ENCODE measurements around the gene CEP170B.
A peak's percentile ranks its signal among the peaks of the same experiment; 100 is the strongest.

CEP170B gene

DNA sequence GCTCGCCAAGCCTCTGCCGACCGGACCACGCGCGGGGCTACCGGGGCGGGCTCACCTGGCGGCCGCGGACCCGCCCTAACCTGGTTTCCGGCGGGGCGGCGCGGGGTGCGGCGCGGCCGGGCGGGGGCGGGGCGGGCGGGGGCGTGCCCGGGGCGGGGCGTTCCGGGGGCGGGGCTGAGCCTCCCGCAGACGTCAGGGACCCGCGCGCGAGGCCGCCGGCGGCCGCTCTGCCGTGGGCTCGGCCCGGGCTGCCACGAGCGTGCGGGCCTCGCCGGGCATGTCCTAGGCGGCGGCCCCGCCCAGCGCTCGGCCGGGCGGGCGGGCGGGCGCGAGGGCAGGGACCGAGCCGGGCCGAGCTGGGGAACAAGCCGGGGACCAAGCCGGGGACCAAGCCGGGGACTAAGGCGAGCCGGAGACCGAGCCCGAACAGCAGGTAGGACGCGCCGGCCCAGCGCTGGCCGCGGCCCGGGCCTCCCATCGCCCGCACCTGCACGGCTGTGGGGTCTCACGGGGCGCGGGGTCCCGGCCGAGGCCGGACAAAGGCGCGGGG is at the start of gene CEP170B:
TSS of gene CEP170B (plus strand) at position 188 of the 550 bp plus-strand sequence. CDS start 3,183 bp downstream, outside the sequence.
- TF ChIP-seq SUZ12 (IDR thresholded peaks at IDR 0.05; ENCODE audit: extremely low read depth, insufficient read depth, insufficient read length) = no peak
- no peak for TF ChIP-seq YY1 (IDR thresholded peaks at IDR 0.05; ENCODE audit: insufficient read depth, insufficient read length)
- no peak for TF ChIP-seq ZNF274 (IDR thresholded peaks at IDR 0.05; ENCODE audit: low read depth, low read length)
- no peak for DNase-seq (ENCODE audit: low read depth, low spot score)
- H3K36me3 ChIP-seq (ENCODE audit: insufficient read depth, insufficient read length, low read length) = peaks cover 18% of the 10 kb centered on the region
- peaks cover 16% of the 10 kb centered on the region for H3K4me1 ChIP-seq (ENCODE audit: insufficient read depth, insufficient read length)
- peak within 1 kb of the TSS; percentile 81 for H3K9ac ChIP-seq (ENCODE audit: insufficient read length, low read depth)
- H3K4me3 ChIP-seq (ENCODE audit: insufficient read length, low read depth) = peak within 1 kb of the TSS; percentile 65
- no peaks in the 10 kb centered on the region; the same call in 1 of the 2 replicates for H3K9me3 ChIP-seq (ENCODE audit: insufficient read depth, low read length)
- peaks cover 42% of the 10 kb centered on the region for H3K27me3 ChIP-seq (ENCODE audit: insufficient read depth, insufficient read length)

DNA sequence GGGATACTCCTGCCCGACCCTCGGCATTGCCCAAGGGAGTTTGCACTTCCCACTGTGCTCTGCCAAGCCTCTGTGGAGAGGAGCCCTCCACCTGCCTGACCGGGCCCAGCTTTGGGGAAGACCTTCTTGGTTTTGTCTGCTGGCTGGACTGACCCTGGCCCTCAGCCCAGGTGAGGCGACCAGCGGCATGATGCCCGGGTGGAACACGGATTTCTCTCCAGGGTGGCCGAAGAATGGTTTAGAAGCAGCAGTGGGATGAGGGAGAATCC is 48.5 kb upstream of the CEP170B start:
- no peak for DNase-seq (ENCODE audit: low read depth, low spot score)
- H3K4me3 ChIP-seq (ENCODE audit: insufficient read length, low read depth) = peak overlapping the region; percentile 89

DNA sequence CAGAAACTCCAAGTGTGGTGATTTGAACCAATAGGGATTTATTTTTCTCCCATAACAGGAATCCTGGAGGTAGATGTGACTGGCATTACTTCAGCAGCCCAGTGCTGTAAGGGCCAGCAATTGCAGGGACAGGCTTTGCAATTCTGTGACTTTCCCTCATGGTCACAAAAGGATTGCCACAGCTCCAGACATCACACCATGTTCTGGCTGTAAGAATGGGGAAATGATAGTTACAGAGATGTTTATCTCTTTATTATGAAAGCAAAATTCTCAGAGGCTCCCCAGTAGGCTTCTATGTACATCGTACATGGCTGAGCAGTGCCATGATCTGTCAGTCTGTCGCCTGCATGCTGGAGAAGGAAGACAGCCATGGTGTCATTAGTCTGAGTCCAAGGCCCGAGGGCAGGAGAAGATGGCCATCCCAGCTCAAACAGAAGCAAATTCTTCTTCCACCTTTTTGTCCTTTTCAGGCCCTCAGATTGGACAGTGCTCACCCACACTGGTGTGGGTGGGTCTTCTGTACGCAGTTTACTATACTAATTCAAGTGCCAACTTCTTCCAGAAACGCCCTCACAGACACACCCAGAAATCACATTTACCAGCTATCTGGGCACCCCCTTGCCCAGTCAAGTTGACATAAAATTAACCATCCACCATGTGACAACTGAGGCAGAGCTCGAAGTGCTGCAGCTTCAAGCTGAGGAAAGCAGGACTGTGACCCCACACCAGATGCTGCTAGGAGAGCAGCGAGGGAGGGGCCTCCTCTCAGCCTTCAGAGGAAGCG is 46.9 kb upstream of the CEP170B start:
- DNase-seq (ENCODE audit: low read depth, low spot score) = no peak
- TF ChIP-seq ZNF274 (IDR thresholded peaks at IDR 0.05; ENCODE audit: low read depth, low read length) = no peak
- no peak for TF ChIP-seq YY1 (IDR thresholded peaks at IDR 0.05; ENCODE audit: insufficient read depth, insufficient read length)
- no peak for TF ChIP-seq SUZ12 (IDR thresholded peaks at IDR 0.05; ENCODE audit: extremely low read depth, insufficient read depth, insufficient read length)
- H3K27me3 ChIP-seq (ENCODE audit: insufficient read depth, insufficient read length) = no peaks in the 10 kb centered on the region
- H3K9me3 ChIP-seq (ENCODE audit: insufficient read depth, low read length) = no peaks in the 10 kb centered on the region
- H3K4me1 ChIP-seq (ENCODE audit: insufficient read depth, insufficient read length) = peaks cover 11% of the 10 kb centered on the region
- H3K4me3 ChIP-seq (ENCODE audit: insufficient read length, low read depth) = no peak overlapping the region
- H3K9ac ChIP-seq (ENCODE audit: insufficient read length, low read depth) = no peak overlapping the region
- H3K36me3 ChIP-seq (ENCODE audit: insufficient read depth, insufficient read length, low read length) = peaks cover 5% of the 10 kb centered on the region

More for the DNA sequence above, 48.5 kb upstream of the CEP170B start:
- Histone ChIP-seq H3K9ac (ENCODE audit: insufficient read length, low read depth) (peak overlapping the region; percentile 99), H3K4me1 (ENCODE audit: insufficient read depth, insufficient read length) (peaks cover 8% of the 10 kb centered on the region), H3K9me3 (ENCODE audit: insufficient read depth, low read length) (no peaks in the 10 kb centered on the region), H3K36me3 (ENCODE audit: insufficient read depth, insufficient read length, low read length) (peaks cover 5% of the 10 kb centered on the region), H3K27me3 (ENCODE audit: insufficient read depth, insufficient read length) (no peaks in the 10 kb centered on the region)
- TF ChIP-seq ZNF274 (IDR thresholded peaks at IDR 0.05; ENCODE audit: low read depth, low read length) = no peak
- TF ChIP-seq YY1 (IDR thresholded peaks at IDR 0.05; ENCODE audit: insufficient read depth, insufficient read length) = no peak
- no peak for TF ChIP-seq SUZ12 (IDR thresholded peaks at IDR 0.05; ENCODE audit: extremely low read depth, insufficient read depth, insufficient read length)

DNA sequence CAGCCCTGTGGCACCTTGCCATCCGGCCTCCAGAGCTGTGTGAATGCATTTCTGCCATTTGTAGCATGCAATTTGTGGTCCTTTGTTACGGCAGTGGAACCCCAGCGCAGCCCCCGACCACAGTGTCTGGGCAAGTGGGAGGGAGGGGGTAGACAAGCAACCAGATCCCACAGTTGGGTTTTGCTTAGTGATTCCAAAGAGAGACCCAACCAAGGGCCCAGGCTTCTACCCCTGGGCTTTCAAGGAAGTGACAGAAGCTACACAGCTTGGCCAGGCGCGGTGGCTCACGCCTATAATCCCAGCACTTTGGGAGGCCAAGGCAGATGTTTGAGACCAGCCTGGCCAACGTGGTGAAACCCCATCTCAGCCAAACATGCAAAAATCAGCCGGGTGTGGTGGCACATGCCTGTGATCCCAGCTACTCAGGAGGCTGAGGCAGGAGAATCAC is 46.3 kb upstream of the CEP170B start:
- Histone ChIP-seq H3K9me3 (ENCODE audit: insufficient read depth, low read length) (no peaks in the 10 kb centered on the region), H3K4me3 (ENCODE audit: insufficient read length, low read depth) (no peak overlapping the region), H3K27me3 (ENCODE audit: insufficient read depth, insufficient read length) (no peaks in the 10 kb centered on the region), H3K9ac (ENCODE audit: insufficient read length, low read depth) (no peak overlapping the region), H3K4me1 (ENCODE audit: insufficient read depth, insufficient read length) (peaks cover 11% of the 10 kb centered on the region), H3K36me3 (ENCODE audit: insufficient read depth, insufficient read length, low read length) (peaks cover 4% of the 10 kb centered on the region)
- no peak for DNase-seq (ENCODE audit: low read depth, low spot score)
- no peak for TF ChIP-seq SUZ12 (IDR thresholded peaks at IDR 0.05; ENCODE audit: extremely low read depth, insufficient read depth, insufficient read length)
- no peak for TF ChIP-seq YY1 (IDR thresholded peaks at IDR 0.05; ENCODE audit: insufficient read depth, insufficient read length)
- TF ChIP-seq ZNF274 (IDR thresholded peaks at IDR 0.05; ENCODE audit: low read depth, low read length) = no peak

DNA sequence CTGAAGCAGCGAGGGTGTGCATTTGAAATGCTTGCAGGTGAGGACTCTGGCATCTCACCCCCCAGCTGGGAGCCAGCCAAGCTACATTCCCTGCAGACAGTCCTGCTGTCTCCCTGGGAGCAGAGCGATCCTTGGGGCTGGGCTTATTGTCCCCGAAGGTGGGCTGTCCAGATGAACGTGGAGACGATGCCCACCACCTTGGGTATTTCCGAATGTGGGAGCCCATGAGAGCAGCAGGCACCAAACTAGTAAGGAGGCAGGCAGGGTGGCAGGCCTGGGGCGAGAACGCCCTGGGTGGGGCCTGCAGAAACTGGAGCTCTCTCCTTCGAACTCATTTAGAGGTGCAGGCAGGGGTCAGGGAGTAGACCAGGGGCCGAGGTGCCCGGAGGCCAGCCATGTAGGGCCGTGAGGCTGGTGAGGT is 45.7 kb upstream of the CEP170B start:
- peak overlapping the region; percentile 32 for H3K9ac ChIP-seq (ENCODE audit: insufficient read length, low read depth)
- TF ChIP-seq YY1 (IDR thresholded peaks at IDR 0.05; ENCODE audit: insufficient read depth, insufficient read length) (no peak), SUZ12 (IDR thresholded peaks at IDR 0.05; ENCODE audit: extremely low read depth, insufficient read depth, insufficient read length) (no peak), ZNF274 (IDR thresholded peaks at IDR 0.05; ENCODE audit: low read depth, low read length) (no peak)
- DNase-seq (ENCODE audit: low read depth, low spot score) = no peak

DNA sequence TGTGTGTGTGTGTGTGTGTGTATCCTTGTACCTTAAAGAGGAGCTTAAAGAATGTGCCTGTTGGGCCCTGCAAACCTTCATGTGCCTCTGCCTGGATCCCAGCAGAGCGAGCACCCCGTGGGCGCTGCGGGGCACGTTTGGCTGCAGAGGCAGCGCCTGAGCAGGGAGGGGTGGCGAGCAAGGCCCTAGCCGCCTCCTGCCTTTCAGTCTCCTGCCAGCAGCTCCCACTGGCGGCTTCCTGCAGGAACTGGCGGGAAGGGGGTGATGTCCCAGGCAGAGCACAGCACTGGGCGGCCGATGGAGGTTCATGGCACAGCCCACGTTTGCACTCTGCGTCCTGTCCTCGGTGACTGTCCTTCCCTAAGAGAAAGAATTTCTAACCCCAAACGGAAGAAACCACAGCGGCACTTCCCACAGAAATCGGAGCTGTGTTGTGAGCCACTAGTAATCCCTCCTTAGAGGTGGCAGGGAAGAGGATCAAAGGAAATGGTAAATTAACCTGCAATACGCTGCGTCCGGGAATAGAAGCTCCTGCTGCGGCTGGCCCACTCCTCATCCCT is 44.3 kb upstream of the CEP170B start:
- no peaks in the 10 kb centered on the region for H3K36me3 ChIP-seq (ENCODE audit: insufficient read depth, insufficient read length, low read length)
- peak overlapping the region; percentile 32 for H3K9ac ChIP-seq (ENCODE audit: insufficient read length, low read depth)
- H3K27me3 ChIP-seq (ENCODE audit: insufficient read depth, insufficient read length) = peaks cover 11% of the 10 kb centered on the region
- DNase-seq (ENCODE audit: low read depth, low spot score) = no peak
- peaks cover 11% of the 10 kb centered on the region for H3K4me1 ChIP-seq (ENCODE audit: insufficient read depth, insufficient read length)
- H3K9me3 ChIP-seq (ENCODE audit: insufficient read depth, low read length) = no peaks in the 10 kb centered on the region
- no peak overlapping the region for H3K4me3 ChIP-seq (ENCODE audit: insufficient read length, low read depth)
- TF ChIP-seq SUZ12 (IDR thresholded peaks at IDR 0.05; ENCODE audit: extremely low read depth, insufficient read depth, insufficient read length) = no peak
- TF ChIP-seq YY1 (IDR thresholded peaks at IDR 0.05; ENCODE audit: insufficient read depth, insufficient read length) = no peak
- TF ChIP-seq ZNF274 (IDR thresholded peaks at IDR 0.05; ENCODE audit: low read depth, low read length) = no peak

More for the DNA sequence above, 45.7 kb upstream of the CEP170B start:
- Histone ChIP-seq H3K4me3 (ENCODE audit: insufficient read length, low read depth) (no peak overlapping the region), H3K36me3 (ENCODE audit: insufficient read depth, insufficient read length, low read length) (no peaks in the 10 kb centered on the region), H3K9me3 (ENCODE audit: insufficient read depth, low read length) (no peaks in the 10 kb centered on the region), H3K4me1 (ENCODE audit: insufficient read depth, insufficient read length) (peaks cover 11% of the 10 kb centered on the region), H3K27me3 (ENCODE audit: insufficient read depth, insufficient read length) (peaks cover 2% of the 10 kb centered on the region)
